NB4 (cell line): ENCODE measurements around the gene SART3.

ENCODE experiments used
- MYC ChIP-seq: IDR thresholded peaks from 2 replicates; pipeline ENCODE4 v1.6.1; 2011; ENCODE audit warnings: low read depth, low read length
- POLR2A ChIP-seq: IDR thresholded peaks from 2 replicates; pipeline ENCODE4 v1.6.1; 2011; ENCODE audit warnings: mild to moderate bottlenecking; ENCODE audit not compliant: insufficient read length; ENCODE audit errors: extremely low read depth
- TF ChIP-seq, protein P1 (sequence below): IDR thresholded peaks from one replicate; pipeline ENCODE4 v1.5.1; 2012; ENCODE audit warnings: low read depth, low read length
- TF ChIP-seq, protein P2 (sequence below): IDR thresholded peaks from 2 replicates; pipeline ENCODE4 v1.6.1; 2011; ENCODE audit warnings: low read depth, low read length

DNA sequence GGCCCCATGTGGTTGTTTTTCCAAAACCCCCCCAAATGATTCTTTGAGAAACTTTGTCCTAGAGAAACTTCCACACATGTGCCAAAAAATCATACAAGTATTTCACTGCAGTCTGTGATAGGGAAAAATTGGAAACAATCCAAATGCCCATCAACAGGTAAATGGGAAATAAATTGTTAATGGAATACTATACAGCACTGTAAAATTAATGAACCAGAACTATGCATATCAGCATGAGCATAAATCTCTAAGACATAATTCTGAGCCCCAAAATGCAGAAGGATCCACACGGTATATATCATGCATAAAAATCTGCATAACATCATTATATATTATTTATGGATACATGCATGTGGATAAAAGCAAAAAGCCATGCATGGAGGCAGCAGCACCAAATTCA is 51.2 kb downstream of the SART3 start:
- TF ChIP-seq, protein P1, sequence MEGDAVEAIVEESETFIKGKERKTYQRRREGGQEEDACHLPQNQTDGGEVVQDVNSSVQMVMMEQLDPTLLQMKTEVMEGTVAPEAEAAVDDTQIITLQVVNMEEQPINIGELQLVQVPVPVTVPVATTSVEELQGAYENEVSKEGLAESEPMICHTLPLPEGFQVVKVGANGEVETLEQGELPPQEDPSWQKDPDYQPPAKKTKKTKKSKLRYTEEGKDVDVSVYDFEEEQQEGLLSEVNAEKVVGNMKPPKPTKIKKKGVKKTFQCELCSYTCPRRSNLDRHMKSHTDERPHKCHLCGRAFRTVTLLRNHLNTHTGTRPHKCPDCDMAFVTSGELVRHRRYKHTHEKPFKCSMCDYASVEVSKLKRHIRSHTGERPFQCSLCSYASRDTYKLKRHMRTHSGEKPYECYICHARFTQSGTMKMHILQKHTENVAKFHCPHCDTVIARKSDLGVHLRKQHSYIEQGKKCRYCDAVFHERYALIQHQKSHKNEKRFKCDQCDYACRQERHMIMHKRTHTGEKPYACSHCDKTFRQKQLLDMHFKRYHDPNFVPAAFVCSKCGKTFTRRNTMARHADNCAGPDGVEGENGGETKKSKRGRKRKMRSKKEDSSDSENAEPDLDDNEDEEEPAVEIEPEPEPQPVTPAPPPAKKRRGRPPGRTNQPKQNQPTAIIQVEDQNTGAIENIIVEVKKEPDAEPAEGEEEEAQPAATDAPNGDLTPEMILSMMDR, result no peak
- TF ChIP-seq POLR2A, result no peak
- no peak for TF ChIP-seq MYC
- TF ChIP-seq, protein P2, sequence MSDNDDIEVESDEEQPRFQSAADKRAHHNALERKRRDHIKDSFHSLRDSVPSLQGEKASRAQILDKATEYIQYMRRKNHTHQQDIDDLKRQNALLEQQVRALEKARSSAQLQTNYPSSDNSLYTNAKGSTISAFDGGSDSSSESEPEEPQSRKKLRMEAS, result no peak
